ENCODE data around the gene SAMMSON. TPM values are rescaled to one million over a fixed set of nuclear protein-coding genes. Genes with fewer than 3 reads are reported as not detected.

SAMMSON gene
- total and polyA plus RNA-seq, 10 of the 15 experiments (the other 5 are each of a cell fraction or from before 2014, with no cell fraction given), result not detected

- DNase-seq (ENCODE audit: low read depth, low spot score), result no peak
- H3K4me3 ChIP-seq, result no peak overlapping the region
- no peaks in the 10 kb centered on the region for H3K4me1 ChIP-seq (ENCODE audit: control insufficient read depth, insufficient read depth, low read length)
- no peak for ATAC-seq
- H3K4me2 ChIP-seq (ENCODE audit: control insufficient read depth, insufficient read depth), result no peak overlapping the region
- ChIA-PET SMC1A (ENCODE audit: uncharacterized antibody, unreplicated experiment) (no interaction called here), CTCF (no interaction called here), RAD21 (ENCODE audit: unreplicated experiment) (no interaction called here), POLR2A (no interaction called here)
- 48% methylated on average over 3 of the region's 3 CpGs for WGBS (ENCODE audit: insufficient coverage, insufficient replicate concordance, low lambda C conversion rate, missing lambda C conversion rate)
- no peaks in the 10 kb centered on the region for H3K79me2 ChIP-seq (ENCODE audit: control insufficient read depth, insufficient read depth, low read length)
- H3K27ac ChIP-seq (ENCODE audit: control insufficient read depth, insufficient read depth), result no peak overlapping the region
- H3K9me3 ChIP-seq (replicated peaks; ENCODE audit: control insufficient read depth, insufficient read depth, low read length), result no peaks in the 10 kb centered on the region
- intact Hi-C loops (cut with micrococcal nuclease; ENCODE audit: unreplicated experiment), result no loop called here
- H2AFZ ChIP-seq (ENCODE audit: control insufficient read depth, low read depth, low read length), result no peak overlapping the region
- H3K27me3 ChIP-seq (replicated peaks in 1 of 2; ENCODE audit: control insufficient read depth in 2 of 2, insufficient read depth in 2 of 2, low read length in 1 of 2), result no peaks in the 10 kb centered on the region
- in situ Hi-C loops (cut with MboI), result no loop called here
- no peaks in the 10 kb centered on the region for H4K20me1 ChIP-seq (ENCODE audit: control insufficient read depth, insufficient read depth)
- no peaks in the 10 kb centered on the region for H3K36me3 ChIP-seq (ENCODE audit: control insufficient read depth in 2 of 2, insufficient read depth in 2 of 2, low read length in 1 of 2)
- H3K9ac ChIP-seq (ENCODE audit: control insufficient read depth, insufficient read depth, low read length), result no peak overlapping the region
- no TSS peak for BruUV-seq (replicated peaks)
- FAIRE-seq, result no peak
- TF ChIP-seq BMI1 (IDR thresholded peaks at IDR 0.05; ENCODE audit: borderline replicate concordance), result no peak
- TF ChIP-seq SPI1 (IDR thresholded peaks at IDR 0.05; ENCODE audit: borderline replicate concordance, insufficient read depth, low read depth, low read length), result no peak
- no peak for TF ChIP-seq EP300 (IDR thresholded peaks at IDR 0.05; ENCODE audit: borderline replicate concordance in 1 of 2, control insufficient read depth in 1 of 2, low read depth in 2 of 2, low read length in 2 of 2)
- TF ChIP-seq, protein P1, sequence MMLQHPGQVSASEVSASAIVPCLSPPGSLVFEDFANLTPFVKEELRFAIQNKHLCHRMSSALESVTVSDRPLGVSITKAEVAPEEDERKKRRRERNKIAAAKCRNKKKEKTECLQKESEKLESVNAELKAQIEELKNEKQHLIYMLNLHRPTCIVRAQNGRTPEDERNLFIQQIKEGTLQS (IDR thresholded peaks at IDR 0.05; ENCODE audit: borderline replicate concordance, extremely low read depth, low read depth, low read length), result no peak
- TF ChIP-seq IRF3 (IDR thresholded peaks at IDR 0.05), result no peak
- TF ChIP-seq, protein P2, sequence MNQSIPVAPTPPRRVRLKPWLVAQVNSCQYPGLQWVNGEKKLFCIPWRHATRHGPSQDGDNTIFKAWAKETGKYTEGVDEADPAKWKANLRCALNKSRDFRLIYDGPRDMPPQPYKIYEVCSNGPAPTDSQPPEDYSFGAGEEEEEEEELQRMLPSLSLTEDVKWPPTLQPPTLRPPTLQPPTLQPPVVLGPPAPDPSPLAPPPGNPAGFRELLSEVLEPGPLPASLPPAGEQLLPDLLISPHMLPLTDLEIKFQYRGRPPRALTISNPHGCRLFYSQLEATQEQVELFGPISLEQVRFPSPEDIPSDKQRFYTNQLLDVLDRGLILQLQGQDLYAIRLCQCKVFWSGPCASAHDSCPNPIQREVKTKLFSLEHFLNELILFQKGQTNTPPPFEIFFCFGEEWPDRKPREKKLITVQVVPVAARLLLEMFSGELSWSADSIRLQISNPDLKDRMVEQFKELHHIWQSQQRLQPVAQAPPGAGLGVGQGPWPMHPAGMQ (IDR thresholded peaks at IDR 0.05; ENCODE audit: borderline replicate concordance), result no peak
- TF ChIP-seq ESRRA (IDR thresholded peaks at IDR 0.05; ENCODE audit: low read length), result no peak
- TF ChIP-seq IKZF1 (conservative IDR thresholded peaks at IDR 0.05), result no peak
- no peak for TF ChIP-seq ASH2L (IDR thresholded peaks at IDR 0.05; ENCODE audit: borderline replicate concordance, low read depth)
- no peak for TF ChIP-seq MEF2B (IDR thresholded peaks at IDR 0.05; ENCODE audit: partially characterized antibody, poor library complexity, severe bottlenecking)
- TF ChIP-seq, protein P3, sequence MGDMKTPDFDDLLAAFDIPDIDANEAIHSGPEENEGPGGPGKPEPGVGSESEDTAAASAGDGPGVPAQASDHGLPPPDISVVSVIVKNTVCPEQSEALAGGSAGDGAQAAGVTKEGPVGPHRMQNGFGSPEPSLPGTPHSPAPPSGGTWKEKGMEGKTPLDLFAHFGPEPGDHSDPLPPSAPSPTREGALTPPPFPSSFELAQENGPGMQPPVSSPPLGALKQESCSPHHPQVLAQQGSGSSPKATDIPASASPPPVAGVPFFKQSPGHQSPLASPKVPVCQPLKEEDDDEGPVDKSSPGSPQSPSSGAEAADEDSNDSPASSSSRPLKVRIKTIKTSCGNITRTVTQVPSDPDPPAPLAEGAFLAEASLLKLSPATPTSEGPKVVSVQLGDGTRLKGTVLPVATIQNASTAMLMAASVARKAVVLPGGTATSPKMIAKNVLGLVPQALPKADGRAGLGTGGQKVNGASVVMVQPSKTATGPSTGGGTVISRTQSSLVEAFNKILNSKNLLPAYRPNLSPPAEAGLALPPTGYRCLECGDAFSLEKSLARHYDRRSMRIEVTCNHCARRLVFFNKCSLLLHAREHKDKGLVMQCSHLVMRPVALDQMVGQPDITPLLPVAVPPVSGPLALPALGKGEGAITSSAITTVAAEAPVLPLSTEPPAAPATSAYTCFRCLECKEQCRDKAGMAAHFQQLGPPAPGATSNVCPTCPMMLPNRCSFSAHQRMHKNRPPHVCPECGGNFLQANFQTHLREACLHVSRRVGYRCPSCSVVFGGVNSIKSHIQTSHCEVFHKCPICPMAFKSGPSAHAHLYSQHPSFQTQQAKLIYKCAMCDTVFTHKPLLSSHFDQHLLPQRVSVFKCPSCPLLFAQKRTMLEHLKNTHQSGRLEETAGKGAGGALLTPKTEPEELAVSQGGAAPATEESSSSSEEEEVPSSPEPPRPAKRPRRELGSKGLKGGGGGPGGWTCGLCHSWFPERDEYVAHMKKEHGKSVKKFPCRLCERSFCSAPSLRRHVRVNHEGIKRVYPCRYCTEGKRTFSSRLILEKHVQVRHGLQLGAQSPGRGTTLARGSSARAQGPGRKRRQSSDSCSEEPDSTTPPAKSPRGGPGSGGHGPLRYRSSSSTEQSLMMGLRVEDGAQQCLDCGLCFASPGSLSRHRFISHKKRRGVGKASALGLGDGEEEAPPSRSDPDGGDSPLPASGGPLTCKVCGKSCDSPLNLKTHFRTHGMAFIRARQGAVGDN (IDR thresholded peaks at IDR 0.05), result no peak
- TF ChIP-seq, protein P4, sequence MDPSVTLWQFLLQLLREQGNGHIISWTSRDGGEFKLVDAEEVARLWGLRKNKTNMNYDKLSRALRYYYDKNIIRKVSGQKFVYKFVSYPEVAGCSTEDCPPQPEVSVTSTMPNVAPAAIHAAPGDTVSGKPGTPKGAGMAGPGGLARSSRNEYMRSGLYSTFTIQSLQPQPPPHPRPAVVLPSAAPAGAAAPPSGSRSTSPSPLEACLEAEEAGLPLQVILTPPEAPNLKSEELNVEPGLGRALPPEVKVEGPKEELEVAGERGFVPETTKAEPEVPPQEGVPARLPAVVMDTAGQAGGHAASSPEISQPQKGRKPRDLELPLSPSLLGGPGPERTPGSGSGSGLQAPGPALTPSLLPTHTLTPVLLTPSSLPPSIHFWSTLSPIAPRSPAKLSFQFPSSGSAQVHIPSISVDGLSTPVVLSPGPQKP (IDR thresholded peaks at IDR 0.05; ENCODE audit: low read depth, low read length), result no peak
- TF ChIP-seq, protein P5, sequence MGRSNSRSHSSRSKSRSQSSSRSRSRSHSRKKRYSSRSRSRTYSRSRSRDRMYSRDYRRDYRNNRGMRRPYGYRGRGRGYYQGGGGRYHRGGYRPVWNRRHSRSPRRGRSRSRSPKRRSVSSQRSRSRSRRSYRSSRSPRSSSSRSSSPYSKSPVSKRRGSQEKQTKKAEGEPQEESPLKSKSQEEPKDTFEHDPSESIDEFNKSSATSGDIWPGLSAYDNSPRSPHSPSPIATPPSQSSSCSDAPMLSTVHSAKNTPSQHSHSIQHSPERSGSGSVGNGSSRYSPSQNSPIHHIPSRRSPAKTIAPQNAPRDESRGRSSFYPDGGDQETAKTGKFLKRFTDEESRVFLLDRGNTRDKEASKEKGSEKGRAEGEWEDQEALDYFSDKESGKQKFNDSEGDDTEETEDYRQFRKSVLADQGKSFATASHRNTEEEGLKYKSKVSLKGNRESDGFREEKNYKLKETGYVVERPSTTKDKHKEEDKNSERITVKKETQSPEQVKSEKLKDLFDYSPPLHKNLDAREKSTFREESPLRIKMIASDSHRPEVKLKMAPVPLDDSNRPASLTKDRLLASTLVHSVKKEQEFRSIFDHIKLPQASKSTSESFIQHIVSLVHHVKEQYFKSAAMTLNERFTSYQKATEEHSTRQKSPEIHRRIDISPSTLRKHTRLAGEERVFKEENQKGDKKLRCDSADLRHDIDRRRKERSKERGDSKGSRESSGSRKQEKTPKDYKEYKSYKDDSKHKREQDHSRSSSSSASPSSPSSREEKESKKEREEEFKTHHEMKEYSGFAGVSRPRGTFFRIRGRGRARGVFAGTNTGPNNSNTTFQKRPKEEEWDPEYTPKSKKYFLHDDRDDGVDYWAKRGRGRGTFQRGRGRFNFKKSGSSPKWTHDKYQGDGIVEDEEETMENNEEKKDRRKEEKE (IDR thresholded peaks at IDR 0.05), result no peak
These were observed 40.9 kb downstream of the SAMMSON start for GRCh38 chr3:70040386-70040785.

Data from GM12878 (cell line).